ENCODE data around the gene SEMA6D.

SEMA6D gene

GRCh38 chr15:47820057-47820746, 102.9 kb downstream of the SEMA6D start:
- DNase-seq (ENCODE audit: low read depth, low spot score): no peak

- no peak for DNase-seq (ENCODE audit: low read depth, low spot score)
Measured at GRCh38 chr15:47820747-47821319, 103.5 kb downstream of the SEMA6D start.

GRCh38 chr15:47822048-47822447, 104.7 kb downstream of the SEMA6D start:
- peak; percentile 62 for DNase-seq (ENCODE audit: low read depth, low spot score)

All from ELF-1 (cell line).